CD4-positive, alpha-beta T cell treated with Interferon alpha-2 for 1 hour (primary cell): ENCODE results near the gene NSMCE1.
A peak's percentile ranks its signal among the peaks of the same experiment; 100 is the strongest.

Source experiments
- DNase-seq, 2 donors: peaks; one replicate each; pipeline ENCODE4 v3.0.0-alpha.2; 2020 to 2022

Gene NSMCE1

GRCh38 chr16:27242398-27242797, 26.2 kb downstream of the NSMCE1 start:
- DNase-seq = no peak

DNA sequence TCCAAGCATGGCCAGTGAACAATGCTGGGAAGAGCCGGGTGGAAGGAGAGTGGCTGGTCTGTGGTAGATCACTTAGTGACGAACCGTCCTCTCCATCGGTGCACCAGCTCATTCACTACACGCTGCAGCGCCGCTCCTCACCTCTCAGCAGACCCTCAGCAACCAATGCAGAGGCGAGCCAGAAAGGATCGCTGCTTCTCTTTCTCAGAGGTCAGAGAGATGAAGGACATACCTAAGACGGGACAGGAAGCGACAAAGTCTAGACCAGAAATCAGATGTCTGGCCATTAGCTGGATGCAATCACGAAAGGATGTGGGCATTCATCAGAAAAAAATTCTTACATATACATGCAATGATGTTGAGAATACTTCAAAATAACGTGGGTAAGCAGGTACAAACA, 26.9 kb downstream of the NSMCE1 start:
- no peak for DNase-seq

- DNase-seq = no peak
These were observed 27.5 kb downstream of the NSMCE1 start for GRCh38 chr16:27240948-27241531.

GRCh38 chr16:27239906-27240655, 28.5 kb downstream of the NSMCE1 start:
- no peak for DNase-seq

GRCh38 chr16:27239026-27239425, 29.5 kb downstream of the NSMCE1 start:
- DNase-seq = no peak

GRCh38 chr16:27238591-27238990, 30.0 kb downstream of the NSMCE1 start:
- no peak for DNase-seq

DNA sequence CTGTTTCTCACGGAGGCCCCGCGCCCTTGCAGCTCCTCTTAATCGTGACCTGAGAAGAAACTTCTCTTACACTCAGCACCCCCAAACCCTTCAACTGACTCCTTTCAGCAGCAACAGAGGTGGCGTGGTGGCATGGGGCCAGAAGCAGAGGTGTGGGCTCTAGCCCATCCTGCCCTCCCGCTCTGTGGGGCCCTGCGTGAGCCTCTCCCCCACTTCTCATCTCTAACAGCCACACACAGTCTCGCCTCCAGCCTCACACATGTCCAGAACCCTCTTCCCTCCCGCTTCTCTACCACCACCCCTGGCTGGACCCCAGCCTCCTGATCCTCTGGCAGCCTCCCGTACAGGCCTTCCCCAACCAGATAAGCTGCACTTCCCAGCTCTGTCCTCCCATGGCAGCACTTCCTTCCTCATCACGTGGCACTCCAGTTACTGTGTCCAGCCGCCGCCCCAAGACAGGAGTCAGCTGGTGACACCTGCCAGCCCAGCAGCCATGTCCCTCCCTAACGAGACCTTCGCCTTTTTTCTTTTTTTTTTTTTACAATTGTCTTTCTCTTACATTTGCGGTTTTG, 30.5 kb downstream of the NSMCE1 start:
- peak; percentile 19 to 44 for DNase-seq

GRCh38 chr16:27237219-27238015, 31.2 kb downstream of the NSMCE1 start:
- DNase-seq = peak; percentile 57 to 75

- no peak for DNase-seq
These were observed 31.8 kb downstream of the NSMCE1 start for GRCh38 chr16:27236635-27237218.

- DNase-seq = no peak
These were observed 32.7 kb downstream of the NSMCE1 start for GRCh38 chr16:27235938-27236245.

DNA sequence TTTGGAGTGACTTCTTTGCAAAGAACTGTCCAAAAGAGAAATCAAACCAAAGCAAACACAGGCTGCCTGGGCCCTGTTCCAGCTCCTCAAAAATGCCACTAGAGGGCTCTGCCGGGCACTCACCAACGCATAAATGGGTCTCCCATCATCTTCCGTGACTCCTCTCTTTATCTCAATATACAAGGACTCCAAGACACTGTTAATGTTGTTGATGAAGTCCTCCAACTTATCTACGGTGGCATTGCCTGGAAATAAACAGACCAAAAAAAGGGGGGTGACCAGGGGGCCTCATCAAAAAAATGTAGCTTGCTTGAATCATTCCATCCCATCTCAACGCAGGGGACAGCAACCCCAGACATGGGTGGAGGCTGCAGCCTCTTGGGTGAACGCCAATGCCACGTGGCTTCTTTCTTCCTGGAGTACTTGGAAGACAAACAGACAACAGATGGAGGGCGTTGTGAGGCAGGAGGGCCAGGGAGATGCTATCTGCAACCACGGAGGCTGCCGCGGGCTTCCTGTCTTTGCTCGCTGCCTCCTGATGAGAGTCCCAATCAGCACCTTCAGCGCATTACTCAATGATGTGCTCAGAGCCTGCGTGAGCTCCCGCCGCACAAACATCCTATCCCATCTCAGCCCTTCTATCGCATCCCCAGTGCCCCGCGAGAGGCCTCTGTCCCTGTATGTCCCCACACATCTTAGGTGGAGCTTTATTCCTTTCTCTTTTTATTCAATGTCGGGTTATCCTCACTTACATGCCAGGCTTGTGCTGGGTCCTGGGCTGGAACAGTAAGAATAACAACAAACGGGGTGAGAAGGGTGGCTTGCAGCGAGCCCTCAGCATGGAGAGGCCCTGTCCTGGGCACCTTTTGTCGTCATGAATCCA, 33.3 kb downstream of the NSMCE1 start:
- peak; percentile 85 to 90 for DNase-seq

- no peak for DNase-seq
These were observed 34.0 kb downstream of the NSMCE1 start for GRCh38 chr16:27234603-27235002.

DNA sequence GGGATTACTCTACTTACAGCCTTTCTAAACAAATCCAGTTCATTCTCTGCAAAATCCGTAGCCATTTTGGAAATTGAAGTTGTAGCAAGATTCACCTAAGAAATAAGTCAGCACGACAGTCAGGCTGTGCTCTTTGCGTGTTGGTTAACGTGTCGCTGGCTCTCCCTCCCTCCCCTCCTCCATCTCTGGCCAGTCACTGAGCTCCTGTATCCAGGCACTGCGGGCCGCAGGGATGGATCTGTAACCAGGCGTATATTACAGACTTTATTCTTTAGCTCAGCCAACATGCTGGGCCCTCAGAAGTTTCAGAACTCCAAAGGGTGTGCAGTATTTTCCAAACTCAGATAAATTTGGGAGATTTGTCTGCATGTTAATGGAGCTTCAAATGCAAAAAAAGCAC, 34.4 kb downstream of the NSMCE1 start:
- DNase-seq = no peak

GRCh38 chr16:27233731-27234130, 34.8 kb downstream of the NSMCE1 start:
- DNase-seq = no peak

GRCh38 chr16:27232901-27233625, 35.5 kb downstream of the NSMCE1 start:
- no peak for DNase-seq

- DNase-seq = peak in 1 of 2 donors; percentile 49
These were observed 36.3 kb downstream of the NSMCE1 start for GRCh38 chr16:27232061-27232900.

GRCh38 chr16:27231692-27232060, 36.9 kb downstream of the NSMCE1 start:
- no peak for DNase-seq

- DNase-seq = peak; percentile 70 to 79
These were observed 38.0 kb downstream of the NSMCE1 start for GRCh38 chr16:27230562-27231001.

GRCh38 chr16:27229891-27230470, 38.6 kb downstream of the NSMCE1 start:
- no peak for DNase-seq
